Astrocyte (in vitro differentiated cells and primary cell): ENCODE data around the gene KIF18A.

ENCODE experiments used
- EZH2 ChIP-seq: IDR thresholded peaks from 2 replicates; pipeline ENCODE4 v1.6.1; 2012; ENCODE audit warnings: mild to moderate bottlenecking, low read length, inconsistent platforms; ENCODE audit not compliant: insufficient read depth
- TF ChIP-seq, protein P1 (sequence below): IDR thresholded peaks from 2 replicates; pipeline ENCODE4 v1.5.1; 2011; ENCODE audit warnings: low read depth, mild to moderate bottlenecking, inconsistent platforms, low read length, moderate library complexity; ENCODE audit not compliant: insufficient read depth

DNA sequence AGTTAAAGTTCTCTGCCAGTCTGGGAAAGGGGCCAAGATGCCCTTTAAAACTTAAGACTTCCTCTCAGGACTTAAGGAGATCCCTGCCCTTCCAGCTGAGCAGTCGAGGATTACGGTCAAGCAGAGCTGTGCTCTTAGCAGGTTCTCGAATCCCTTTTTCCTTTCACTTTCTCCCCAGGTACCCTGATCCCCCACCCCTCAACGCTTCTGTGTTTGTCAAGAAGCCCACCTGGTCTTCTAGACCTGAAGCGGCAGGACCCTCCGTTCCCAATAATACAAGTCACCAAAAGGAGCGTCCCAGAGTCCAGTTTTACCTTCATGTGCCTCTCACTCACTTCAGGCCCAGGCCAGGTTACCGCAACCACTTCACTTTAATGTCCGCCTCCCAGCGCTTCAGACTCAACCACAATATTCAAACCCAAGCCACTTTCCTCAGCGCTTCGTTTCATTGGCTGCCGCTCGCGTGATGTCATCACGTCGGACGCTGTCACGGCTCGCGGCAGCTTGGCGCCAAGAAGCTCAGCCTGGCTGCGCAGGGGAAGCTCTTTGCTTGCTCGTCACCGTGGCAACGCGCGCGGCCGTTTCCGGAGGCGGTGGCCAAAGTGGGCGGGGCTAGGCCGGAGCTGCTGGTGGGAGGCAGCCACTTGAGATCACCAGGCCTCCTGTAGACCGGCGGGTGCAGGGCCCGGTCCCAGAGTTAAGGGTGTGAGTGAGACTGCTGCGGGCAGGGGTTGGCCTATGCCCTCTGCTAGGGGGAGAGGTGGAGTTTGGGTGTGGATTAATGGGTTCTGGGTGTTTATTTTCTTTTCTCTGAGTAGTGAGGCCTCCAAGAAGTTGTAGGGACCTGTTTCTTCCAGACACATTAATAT lies at the start of gene KIF18A, which contains the start of gene METTL15:
- TF ChIP-seq, protein P1, sequence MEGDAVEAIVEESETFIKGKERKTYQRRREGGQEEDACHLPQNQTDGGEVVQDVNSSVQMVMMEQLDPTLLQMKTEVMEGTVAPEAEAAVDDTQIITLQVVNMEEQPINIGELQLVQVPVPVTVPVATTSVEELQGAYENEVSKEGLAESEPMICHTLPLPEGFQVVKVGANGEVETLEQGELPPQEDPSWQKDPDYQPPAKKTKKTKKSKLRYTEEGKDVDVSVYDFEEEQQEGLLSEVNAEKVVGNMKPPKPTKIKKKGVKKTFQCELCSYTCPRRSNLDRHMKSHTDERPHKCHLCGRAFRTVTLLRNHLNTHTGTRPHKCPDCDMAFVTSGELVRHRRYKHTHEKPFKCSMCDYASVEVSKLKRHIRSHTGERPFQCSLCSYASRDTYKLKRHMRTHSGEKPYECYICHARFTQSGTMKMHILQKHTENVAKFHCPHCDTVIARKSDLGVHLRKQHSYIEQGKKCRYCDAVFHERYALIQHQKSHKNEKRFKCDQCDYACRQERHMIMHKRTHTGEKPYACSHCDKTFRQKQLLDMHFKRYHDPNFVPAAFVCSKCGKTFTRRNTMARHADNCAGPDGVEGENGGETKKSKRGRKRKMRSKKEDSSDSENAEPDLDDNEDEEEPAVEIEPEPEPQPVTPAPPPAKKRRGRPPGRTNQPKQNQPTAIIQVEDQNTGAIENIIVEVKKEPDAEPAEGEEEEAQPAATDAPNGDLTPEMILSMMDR, result no peak
- no peak for TF ChIP-seq EZH2
